Glutamatergic neuron (in vitro differentiated cells): ENCODE results near the gene ALKBH5. TPM values are rescaled to one million over a fixed set of nuclear protein-coding genes. Genes with fewer than 3 reads are reported as not detected.

Experiments used
- DNase-seq: peaks from one replicate; pipeline ENCODE4 v3.0.0; 2022
- H3K27ac Mint-ChIP-seq: one replicate; pipeline ENCODE4 v1.8.0; 2020; ENCODE audit warnings: mild to moderate bottlenecking, mixed read lengths, inconsistent platforms; ENCODE audit not compliant: unreplicated experiment
- H3K27me3 Mint-ChIP-seq: one replicate; pipeline ENCODE4 v1.8.0; 2020; ENCODE audit warnings: mild to moderate bottlenecking, moderate library complexity, mixed read lengths, inconsistent platforms; ENCODE audit not compliant: unreplicated experiment
- H3K36me3 Mint-ChIP-seq: one replicate; pipeline ENCODE4 v1.8.0; 2020; ENCODE audit warnings: mild to moderate bottlenecking, mixed read lengths, inconsistent platforms; ENCODE audit not compliant: unreplicated experiment
- H3K4me1 Mint-ChIP-seq: one replicate; pipeline ENCODE4 v1.8.0; 2020; ENCODE audit warnings: mild to moderate bottlenecking, low read depth, mixed read lengths, inconsistent platforms; ENCODE audit not compliant: unreplicated experiment
- H3K4me3 Mint-ChIP-seq: one replicate; pipeline ENCODE4 v1.8.0; 2020; ENCODE audit warnings: mild to moderate bottlenecking, mixed read lengths, inconsistent platforms; ENCODE audit not compliant: unreplicated experiment
- H3K9me3 Mint-ChIP-seq: one replicate; pipeline ENCODE4 v1.8.0; 2020; ENCODE audit warnings: mild to moderate bottlenecking, moderate library complexity, mixed read lengths, inconsistent platforms; ENCODE audit not compliant: unreplicated experiment
- CTCF ChIP-seq: fragments of 200-600 bp; sonication (generic); IDR thresholded peaks from one replicate; pipeline ENCODE4 v1.5.0; 2021; ENCODE audit not compliant: partially characterized antibody, unreplicated experiment
- total RNA-seq: library from RNA; stranded (reverse); fragmentation: NEBNext Ultra II Directional; extraction: Animal tissue kit (Norgen Biotek cat#: 25700); gene quantifications from one replicate; pipeline ENCODE4 v1.2.1, GENCODE V29; 2021; ENCODE audit not compliant: unreplicated experiment

The ALKBH5 gene
- total RNA-seq, 1 donor from 2014 or later, result 62.7 TPM

GRCh38 chr17:18185832-18186626 is 2.4 kb downstream of the ALKBH5 start:
- H3K9me3 Mint-ChIP-seq, result peaks cover 7% of the 10 kb centered on the region
- TF ChIP-seq CTCF, result no peak
- H3K36me3 Mint-ChIP-seq, result no peaks in the 10 kb centered on the region
- peaks cover 4% of the 10 kb centered on the region for H3K27me3 Mint-ChIP-seq
- peak overlapping the region; percentile 87 for H3K4me3 Mint-ChIP-seq
- peak overlapping the region; percentile 59 for H3K27ac Mint-ChIP-seq
- no peak for DNase-seq
- H3K4me1 Mint-ChIP-seq, result peaks cover 21% of the 10 kb centered on the region

DNA sequence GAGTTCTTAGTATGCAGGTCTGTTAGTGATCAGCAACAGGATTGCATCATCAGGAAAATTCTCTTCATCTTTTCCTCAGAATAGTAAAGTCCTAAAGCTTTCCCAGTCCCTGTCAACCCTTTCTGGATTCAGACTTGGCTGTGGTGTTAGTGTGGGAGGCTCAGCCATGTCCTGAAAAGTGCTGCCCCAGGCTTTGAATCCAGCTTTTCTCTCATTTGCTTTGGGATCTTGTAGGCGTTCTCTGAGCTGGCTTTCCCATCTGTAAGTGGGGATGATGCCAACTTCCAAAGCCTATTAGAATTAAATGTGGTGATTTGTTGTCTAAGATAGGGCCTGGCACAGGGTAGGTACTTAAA is 3.0 kb downstream of the ALKBH5 start:
- peak overlapping the region; percentile 87 for H3K4me3 Mint-ChIP-seq
- peaks cover 21% of the 10 kb centered on the region for H3K4me1 Mint-ChIP-seq
- H3K27ac Mint-ChIP-seq, result no peak overlapping the region
- no peaks in the 10 kb centered on the region for H3K36me3 Mint-ChIP-seq
- TF ChIP-seq CTCF, result no peak
- peaks cover 4% of the 10 kb centered on the region for H3K27me3 Mint-ChIP-seq
- H3K9me3 Mint-ChIP-seq, result peaks cover 7% of the 10 kb centered on the region
- DNase-seq, result no peak

GRCh38 chr17:18187226-18187625 is 3.6 kb downstream of the ALKBH5 start:
- Mint-ChIP-seq H3K4me1 (peaks cover 21% of the 10 kb centered on the region), H3K27me3 (peaks cover 3% of the 10 kb centered on the region), H3K27ac (peak overlapping the region; percentile 4), H3K36me3 (no peaks in the 10 kb centered on the region), H3K9me3 (peaks cover 7% of the 10 kb centered on the region), H3K4me3 (peak overlapping the region; percentile 87)
- no peak for TF ChIP-seq CTCF
- no peak for DNase-seq

DNA sequence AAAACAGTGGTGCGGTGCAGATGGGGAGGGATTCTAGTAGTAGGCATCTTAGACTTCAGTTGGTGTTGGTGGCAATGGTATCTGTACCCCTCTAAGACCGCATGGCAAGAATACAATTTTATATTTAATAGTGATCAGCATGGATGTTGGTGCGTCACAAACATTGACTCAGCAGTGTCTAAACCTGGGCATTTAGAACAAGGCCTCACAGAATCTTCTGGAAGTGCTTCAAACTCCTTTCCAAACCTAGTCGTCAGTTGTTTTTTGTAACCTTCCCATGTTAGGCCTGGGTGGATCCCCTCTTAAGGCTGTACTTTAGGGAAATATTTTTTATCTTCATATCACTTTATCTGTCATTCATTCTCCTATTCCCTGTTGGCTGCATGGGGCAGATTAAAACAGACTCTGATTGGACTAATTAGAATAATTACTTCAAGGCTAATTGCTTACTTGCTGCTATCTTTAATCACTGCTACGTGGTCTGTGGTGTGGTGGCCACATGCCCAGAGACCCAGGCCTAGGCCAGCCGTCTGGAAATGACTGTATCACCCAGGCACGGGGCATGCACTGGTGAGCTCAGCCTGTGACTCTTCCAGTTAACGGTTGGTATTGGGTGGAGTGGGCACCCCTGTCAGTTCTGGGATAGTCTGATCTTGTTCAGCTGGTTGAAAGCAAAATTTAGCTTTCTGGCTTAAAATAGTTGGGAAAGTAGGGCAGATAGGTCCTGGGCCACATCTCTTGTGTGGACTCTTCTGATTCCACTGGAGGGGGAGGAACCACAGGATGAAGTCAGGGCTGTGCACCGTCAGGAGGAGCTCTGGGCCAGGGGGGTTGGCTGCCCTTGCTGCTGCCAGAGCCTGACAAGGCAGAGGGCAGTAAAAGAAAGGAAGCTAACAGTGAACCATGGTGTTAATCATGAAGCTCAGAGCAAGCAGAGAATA is 4.5 kb downstream of the ALKBH5 start:
- Mint-ChIP-seq H3K4me3 (peak overlapping the region; percentile 87), H3K9me3 (peaks cover 7% of the 10 kb centered on the region), H3K27me3 (peaks cover 3% of the 10 kb centered on the region), H3K36me3 (no peaks in the 10 kb centered on the region), H3K27ac (no peak overlapping the region), H3K4me1 (peaks cover 21% of the 10 kb centered on the region)
- no peak for TF ChIP-seq CTCF
- no peak for DNase-seq
